Karpas-422 (cell line): ENCODE results near the gene JARID2. TPM values are rescaled to one million over a fixed set of nuclear protein-coding genes. Genes with fewer than 3 reads are reported as not detected.

Experiments used
- DNase-seq: peaks from one replicate; pipeline ENCODE4 v3.0.0-alpha.2; 2015
- H2AFZ ChIP-seq: fragments of 200-600 bp; sonication (generic); 2 replicates; pipeline ENCODE4 v1.6.1; 2014; ENCODE audit warnings: antibody characterized with exemption, low read length, mixed read lengths
- H3K27ac ChIP-seq: fragments of 200-600 bp; sonication (generic); 2 replicates; pipeline ENCODE4 v1.5.1; 2014; ENCODE audit warnings: mild to moderate bottlenecking, low read length, moderate library complexity
- H3K27me3 ChIP-seq: fragments of 200-600 bp; sonication (generic); 2 replicates; pipeline ENCODE4 v1.6.1; 2014; ENCODE audit warnings: low read length, mixed read lengths
- H3K36me3 ChIP-seq: fragments of 200-600 bp; sonication (generic); 2 replicates; pipeline ENCODE4 v1.6.1; 2014; ENCODE audit warnings: low read length, mixed read lengths; ENCODE audit not compliant: insufficient read depth
- H3K4me1 ChIP-seq: fragments of 200-600 bp; sonication (generic); 2 replicates; pipeline ENCODE4 v1.6.1; 2014; ENCODE audit warnings: mild to moderate bottlenecking, low read length, mixed read lengths
- H3K4me2 ChIP-seq: fragments of 200-600 bp; sonication (generic); 2 replicates; pipeline ENCODE4 v1.6.1; 2014; ENCODE audit warnings: low read length, low read depth, mild to moderate bottlenecking; ENCODE audit not compliant: poor library complexity, severe bottlenecking
- H3K4me3 ChIP-seq: fragments of 200-600 bp; sonication (generic); 2 replicates; pipeline ENCODE4 v1.5.1; 2014; ENCODE audit warnings: mild to moderate bottlenecking, antibody characterized with exemption, low read length, mixed read lengths
- H3K79me2 ChIP-seq: fragments of 200-600 bp; sonication (generic); 2 replicates; pipeline ENCODE4 v1.6.1; 2014; ENCODE audit warnings: mild to moderate bottlenecking, low read length, mixed read lengths
- H3K9ac ChIP-seq: fragments of 200-600 bp; sonication (generic); 2 replicates; pipeline ENCODE4 v1.6.0; 2014; ENCODE audit warnings: low read length
- H3K9me2 ChIP-seq: fragments of 200-600 bp; sonication (generic), shearing (Covaris generic); replicated peaks from 2 replicates; pipeline ENCODE4 v1.6.0; 2014; ENCODE audit warnings: mild to moderate bottlenecking, low read length, moderate library complexity; ENCODE audit not compliant: insufficient read depth
- H3K9me3 ChIP-seq: fragments of 300-700, 200-600 bp; sonication (generic); 2 replicates; pipeline ENCODE4 v1.6.1; 2014; ENCODE audit warnings: low read length, mixed read lengths
- H4K20me1 ChIP-seq: fragments of 200-600 bp; sonication (generic); 2 replicates; pipeline ENCODE4 v1.6.1; 2014; ENCODE audit warnings: mild to moderate bottlenecking, antibody characterized with exemption, low read length, low read depth; ENCODE audit not compliant: insufficient read depth
- total RNA-seq: library from RNA; depleted of rRNA; stranded (reverse); fragments of >200 nt; shearing (Covaris generic); gene quantifications from 2 replicates; pipeline ENCODE4 v1.2.3, GENCODE V29; 2014; ENCODE audit warnings: low replicate concordance

The JARID2 gene
- total RNA-seq, 1 experiment from 2014 or later = 2.8 TPM

DNA sequence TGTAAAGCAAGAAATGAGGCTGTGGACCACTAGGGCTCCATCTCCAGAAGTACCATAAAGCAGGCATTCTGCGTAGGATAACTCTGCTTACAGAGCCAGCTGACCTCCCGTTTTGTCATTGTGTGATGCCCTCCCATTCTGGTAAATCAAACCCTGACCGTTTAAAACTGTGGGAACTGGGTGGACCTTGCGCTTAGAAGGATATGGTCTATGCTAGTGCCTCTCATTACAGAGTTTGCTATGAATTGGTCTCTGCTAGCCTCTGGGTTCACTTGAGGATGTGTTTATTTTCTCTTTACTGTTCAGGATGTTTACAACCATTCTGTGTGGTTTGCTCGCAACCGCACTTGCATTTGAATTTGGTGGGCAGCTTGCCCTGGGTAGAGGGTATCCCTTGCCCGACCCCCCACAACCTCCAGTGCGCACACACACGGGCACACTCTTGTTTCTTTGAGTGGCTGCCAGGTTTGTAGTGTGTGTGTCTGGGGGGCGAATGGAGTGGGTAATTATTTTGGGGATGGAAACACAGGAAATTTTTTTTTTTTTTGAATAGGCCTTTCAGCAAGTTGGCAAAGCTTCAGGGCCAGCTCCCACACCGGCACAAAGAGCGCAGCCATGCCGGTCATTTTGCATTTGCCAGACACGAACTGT is 198.3 kb downstream of the JARID2 start:
- Histone ChIP-seq H3K4me2 (no peak overlapping the region), H3K27ac (no peak overlapping the region), H3K36me3 (no peaks in the 10 kb centered on the region), H3K9me3 (no peaks in the 10 kb centered on the region), H3K4me3 (no peak overlapping the region), H3K9ac (no peak overlapping the region), H3K79me2 (no peaks in the 10 kb centered on the region), H3K27me3 (no peaks in the 10 kb centered on the region), H2AFZ (no peak overlapping the region), H4K20me1 (peaks cover 36% of the 10 kb centered on the region), H3K9me2 (no peaks in the 10 kb centered on the region), H3K4me1 (peaks cover 5% of the 10 kb centered on the region; the same call in 1 of the 2 replicates)
- no peak for DNase-seq

DNA sequence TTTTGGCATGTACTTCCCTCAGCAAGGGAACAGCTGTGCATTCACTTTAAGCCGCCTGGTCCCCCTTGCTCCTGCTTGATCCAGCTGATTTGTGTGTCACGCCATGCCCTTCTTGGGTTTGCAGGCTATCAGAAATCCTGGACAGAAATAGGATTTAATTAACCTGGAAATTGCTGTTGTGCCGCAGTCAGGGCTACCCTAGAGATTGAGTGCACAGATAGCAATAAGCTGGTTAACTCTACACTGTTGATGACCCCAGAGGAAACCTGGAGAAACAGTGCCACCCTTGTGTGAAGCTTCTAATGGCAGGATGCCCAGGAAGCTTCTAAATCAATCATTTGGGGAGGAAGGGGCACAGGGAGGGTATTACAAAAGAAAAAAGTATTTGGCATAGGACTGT is 199.0 kb downstream of the JARID2 start:
- no peaks in the 10 kb centered on the region for H3K9me2 ChIP-seq
- no peaks in the 10 kb centered on the region for H3K36me3 ChIP-seq
- H3K4me2 ChIP-seq = no peak overlapping the region
- no peaks in the 10 kb centered on the region for H3K4me1 ChIP-seq
- H4K20me1 ChIP-seq = peaks cover 42% of the 10 kb centered on the region
- no peak overlapping the region for H3K9ac ChIP-seq
- no peaks in the 10 kb centered on the region for H3K27me3 ChIP-seq
- no peak overlapping the region for H3K4me3 ChIP-seq
- H3K27ac ChIP-seq = no peak overlapping the region
- H3K9me3 ChIP-seq = no peaks in the 10 kb centered on the region
- no peaks in the 10 kb centered on the region for H3K79me2 ChIP-seq
- no peak overlapping the region for H2AFZ ChIP-seq
- DNase-seq = no peak

DNA sequence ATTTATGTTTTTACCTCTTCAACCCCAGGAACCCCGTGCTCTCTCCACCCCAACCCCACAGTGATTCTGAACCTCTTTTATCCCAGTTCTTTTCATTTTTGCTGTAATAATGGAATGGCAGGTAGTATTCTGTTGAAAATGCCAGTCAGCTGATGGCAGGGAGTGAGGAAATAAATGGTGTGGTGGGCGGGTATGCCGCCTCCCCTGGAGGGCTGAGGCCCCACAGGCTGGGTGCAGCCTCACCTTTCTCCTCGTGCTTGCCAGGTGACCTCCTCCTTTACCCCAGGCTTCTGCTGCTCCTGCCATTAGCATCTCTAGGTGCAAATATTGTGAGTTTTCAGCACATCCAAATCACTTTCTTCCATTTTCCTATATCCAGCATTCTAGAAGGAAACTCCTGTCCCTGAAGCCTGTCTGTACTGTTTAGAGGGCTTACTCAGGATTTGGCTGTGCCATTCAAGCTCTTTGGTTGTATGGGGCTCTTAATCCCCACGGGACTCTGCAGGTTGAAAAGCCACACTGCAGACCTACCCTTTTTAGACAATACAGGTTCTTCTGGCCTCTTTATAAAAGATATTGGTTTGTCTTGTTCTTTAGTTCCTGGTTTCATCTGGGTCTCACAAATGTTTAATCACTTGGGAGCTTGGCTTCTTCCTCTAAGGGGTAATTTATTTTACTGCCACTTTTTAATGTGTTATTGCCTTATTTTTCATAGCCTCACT is 201.8 kb downstream of the JARID2 start:
- Histone ChIP-seq H2AFZ (no peak overlapping the region), H3K4me3 (no peak overlapping the region), H4K20me1 (peaks cover 28% of the 10 kb centered on the region; the same call in 1 of the 2 replicates), H3K36me3 (no peaks in the 10 kb centered on the region), H3K27ac (no peak overlapping the region), H3K27me3 (no peaks in the 10 kb centered on the region), H3K4me2 (no peak overlapping the region), H3K9me2 (no peaks in the 10 kb centered on the region), H3K79me2 (no peaks in the 10 kb centered on the region), H3K4me1 (peaks cover 7% of the 10 kb centered on the region; the same call in 1 of the 2 replicates), H3K9me3 (no peaks in the 10 kb centered on the region), H3K9ac (no peak overlapping the region)
- DNase-seq = no peak

DNA sequence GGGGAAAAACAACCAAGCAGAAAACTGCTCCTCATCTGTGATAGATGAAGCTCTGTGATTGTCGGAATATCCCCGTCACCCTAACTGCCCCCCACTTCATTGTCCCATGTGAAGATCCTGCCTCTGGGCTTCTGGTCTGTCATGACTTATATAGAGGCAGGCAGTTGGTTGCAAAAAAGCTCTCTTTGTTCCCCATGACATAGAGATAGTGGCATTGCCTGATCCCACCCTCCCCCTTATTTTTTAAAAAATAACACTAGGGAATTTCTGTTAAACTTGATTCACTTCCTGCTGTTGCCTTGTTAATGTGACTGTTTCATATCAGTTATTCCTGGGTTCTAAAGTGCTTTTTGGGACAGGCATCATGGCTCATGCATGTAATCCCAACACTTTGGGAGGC is 203.1 kb downstream of the JARID2 start:
- Histone ChIP-seq H3K27ac (no peak overlapping the region), H3K36me3 (no peaks in the 10 kb centered on the region), H3K9me2 (no peaks in the 10 kb centered on the region), H4K20me1 (peaks cover 23% of the 10 kb centered on the region; the same call in 1 of the 2 replicates), H3K79me2 (no peaks in the 10 kb centered on the region), H3K4me1 (peaks cover 7% of the 10 kb centered on the region; the same call in 1 of the 2 replicates), H2AFZ (no peak overlapping the region), H3K4me2 (no peak overlapping the region), H3K9me3 (no peaks in the 10 kb centered on the region), H3K4me3 (no peak overlapping the region), H3K27me3 (no peaks in the 10 kb centered on the region), H3K9ac (no peak overlapping the region)
- DNase-seq = no peak

DNA sequence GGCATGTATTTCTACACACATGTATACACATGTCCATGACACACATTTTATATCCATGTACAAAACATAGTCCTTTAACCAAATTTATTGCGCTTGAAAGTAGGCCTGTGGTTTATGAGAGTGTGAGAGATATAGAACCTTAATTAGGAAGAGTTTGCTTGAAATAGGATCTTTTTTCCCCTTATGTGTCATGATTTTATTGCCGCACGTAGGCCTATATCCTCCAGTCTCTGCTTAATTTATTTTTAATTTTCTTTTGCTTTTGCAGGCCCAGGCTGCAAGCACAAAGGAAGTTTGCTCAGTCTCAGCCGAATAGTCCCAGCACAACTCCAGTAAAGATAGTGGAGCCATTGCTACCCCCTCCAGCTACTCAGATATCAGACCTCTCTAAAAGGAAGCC is 205.9 kb downstream of the JARID2 start:
- Histone ChIP-seq H3K27me3 (no peaks in the 10 kb centered on the region), H2AFZ (no peak overlapping the region), H3K9me3 (no peaks in the 10 kb centered on the region), H3K9ac (no peak overlapping the region), H3K9me2 (no peaks in the 10 kb centered on the region), H3K4me3 (no peak overlapping the region), H3K27ac (no peak overlapping the region), H3K4me1 (peaks cover 7% of the 10 kb centered on the region; the same call in 1 of the 2 replicates), H3K79me2 (no peaks in the 10 kb centered on the region), H4K20me1 (peaks cover 14% of the 10 kb centered on the region; the same call in 1 of the 2 replicates), H3K36me3 (no peaks in the 10 kb centered on the region), H3K4me2 (no peak overlapping the region)
- DNase-seq = no peak

DNA sequence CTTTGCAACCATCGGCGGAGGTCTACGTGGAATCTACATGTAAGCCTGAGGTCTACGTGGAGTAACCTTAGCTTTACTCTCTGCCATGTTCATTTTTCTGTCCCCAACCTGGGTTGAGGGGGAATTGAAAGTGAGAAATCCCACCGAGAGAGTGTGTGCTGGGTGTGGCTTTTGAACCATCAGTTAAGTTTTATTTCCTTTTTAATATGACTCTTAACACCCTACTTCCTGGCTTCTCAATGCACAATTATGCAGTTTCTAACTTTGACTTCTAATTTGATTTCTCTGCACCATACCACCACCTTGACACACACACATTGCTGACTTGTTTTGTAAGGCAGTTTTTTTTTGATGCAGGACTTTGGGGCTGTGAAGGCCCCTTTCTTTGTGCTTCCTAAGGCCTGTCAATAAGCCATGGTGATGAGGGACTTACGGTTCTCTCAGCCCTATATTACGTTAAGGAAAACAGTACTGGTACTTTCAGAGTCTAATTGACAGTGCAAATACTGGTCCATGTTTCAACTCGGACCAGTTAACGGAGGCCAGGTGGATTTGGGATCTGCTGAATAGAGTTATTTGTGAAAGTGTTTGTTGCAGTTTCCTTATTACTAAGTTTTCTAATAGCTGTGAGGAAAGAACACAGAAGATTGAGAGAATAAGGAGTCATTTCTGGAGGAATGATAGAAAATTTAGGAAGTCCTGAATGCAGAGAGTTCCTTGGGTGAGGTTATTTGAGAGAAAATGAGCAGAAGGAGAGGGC is 206.5 kb downstream of the JARID2 start:
- H3K9me2 ChIP-seq = no peaks in the 10 kb centered on the region
- H3K4me1 ChIP-seq = peaks cover 7% of the 10 kb centered on the region; the same call in 1 of the 2 replicates
- H3K9me3 ChIP-seq = no peaks in the 10 kb centered on the region
- no peak for DNase-seq
- H3K27me3 ChIP-seq = no peaks in the 10 kb centered on the region
- H3K4me3 ChIP-seq = no peak overlapping the region
- no peaks in the 10 kb centered on the region for H3K79me2 ChIP-seq
- H3K27ac ChIP-seq = no peak overlapping the region
- H3K36me3 ChIP-seq = no peaks in the 10 kb centered on the region
- H3K9ac ChIP-seq = no peak overlapping the region
- H2AFZ ChIP-seq = no peak overlapping the region
- peaks cover 17% of the 10 kb centered on the region; the same call in 1 of the 2 replicates for H4K20me1 ChIP-seq
- H3K4me2 ChIP-seq = no peak overlapping the region

DNA sequence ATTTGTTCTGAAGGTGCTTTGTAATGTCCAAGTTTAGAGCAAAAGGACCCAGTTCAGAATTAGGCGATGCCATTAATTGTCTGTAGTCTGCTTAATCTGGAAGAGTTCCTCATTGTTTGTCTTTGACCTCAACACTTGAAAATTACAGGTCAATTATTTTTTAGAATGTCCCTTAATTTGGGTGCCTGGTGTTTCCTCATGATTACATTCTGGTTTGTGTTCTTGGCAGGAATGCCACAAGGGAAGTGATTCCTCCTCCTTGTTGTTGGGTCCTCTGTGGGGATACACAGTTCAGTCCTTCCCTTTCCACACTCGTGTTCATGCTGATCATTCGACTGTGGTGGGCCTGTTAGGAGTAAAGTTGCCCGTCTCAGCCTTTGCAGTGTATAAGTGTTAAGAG is 207.3 kb downstream of the JARID2 start:
- H3K9me2 ChIP-seq = no peaks in the 10 kb centered on the region
- H3K27me3 ChIP-seq = no peaks in the 10 kb centered on the region
- H3K9me3 ChIP-seq = no peaks in the 10 kb centered on the region
- H4K20me1 ChIP-seq = peaks cover 22% of the 10 kb centered on the region; the same call in 1 of the 2 replicates
- no peak overlapping the region for H2AFZ ChIP-seq
- H3K79me2 ChIP-seq = no peaks in the 10 kb centered on the region
- H3K9ac ChIP-seq = no peak overlapping the region
- no peak for DNase-seq
- H3K4me2 ChIP-seq = no peak overlapping the region
- H3K4me3 ChIP-seq = no peak overlapping the region
- no peaks in the 10 kb centered on the region for H3K36me3 ChIP-seq
- no peak overlapping the region for H3K27ac ChIP-seq
- H3K4me1 ChIP-seq = peaks cover 7% of the 10 kb centered on the region

DNA sequence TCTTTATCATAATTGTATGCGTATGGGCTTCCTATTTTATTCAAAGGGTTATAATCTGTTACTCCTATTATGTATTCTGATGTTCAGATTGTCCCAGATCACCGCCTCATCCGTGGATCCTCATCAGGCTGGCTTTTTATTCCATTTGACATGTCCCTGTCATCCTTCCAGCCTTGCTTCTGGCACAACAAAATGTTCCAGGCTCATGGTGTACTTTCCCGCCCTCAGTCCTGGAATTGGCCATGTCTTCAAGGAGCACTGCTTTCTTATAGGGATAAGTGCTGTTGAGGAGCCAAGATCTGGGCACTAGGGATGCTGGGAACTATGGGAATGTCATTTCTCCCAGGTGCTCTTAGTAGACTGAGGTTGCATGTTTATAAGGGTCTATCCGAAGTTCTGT is 207.8 kb downstream of the JARID2 start:
- no peaks in the 10 kb centered on the region for H3K36me3 ChIP-seq
- peaks cover 7% of the 10 kb centered on the region for H3K4me1 ChIP-seq
- no peak for DNase-seq
- H3K4me2 ChIP-seq = no peak overlapping the region
- H3K9ac ChIP-seq = no peak overlapping the region
- H2AFZ ChIP-seq = no peak overlapping the region
- no peaks in the 10 kb centered on the region for H3K9me2 ChIP-seq
- H3K27ac ChIP-seq = no peak overlapping the region
- no peaks in the 10 kb centered on the region for H3K27me3 ChIP-seq
- H3K9me3 ChIP-seq = no peaks in the 10 kb centered on the region
- peaks cover 24% of the 10 kb centered on the region; the same call in 1 of the 2 replicates for H4K20me1 ChIP-seq
- no peaks in the 10 kb centered on the region for H3K79me2 ChIP-seq
- H3K4me3 ChIP-seq = no peak overlapping the region
